CD4-positive, alpha-beta T cell treated with Interleukin-6 at 100 ng/mL for 8 hours (primary cell): Measurements from ENCODE around the gene IFI6.
"Not testable (repeated sequence)": the region's sequence is repeated elsewhere in the genome, so short reads cannot be mapped to it uniquely, and the experiment has no call there.

Source experiments
- DNase-seq: peaks from one replicate; pipeline ENCODE4 v3.0.0-alpha.2; 2020; ENCODE audit warnings: mixed read lengths, low spot score

IFI6 gene

GRCh38 chr1:27628712-27629111 is 43.3 kb downstream of the IFI6 start:
- no peak for DNase-seq

- DNase-seq = not testable (repeated sequence)
Observed at GRCh38 chr1:27627733-27628132, 44.3 kb downstream of the IFI6 start.

GRCh38 chr1:27627061-27627460 is 44.9 kb downstream of the IFI6 start:
- DNase-seq = no peak

GRCh38 chr1:27626031-27626935 is 45.7 kb downstream of the IFI6 start:
- DNase-seq = no peak

- no peak for DNase-seq
Observed at GRCh38 chr1:27624467-27625178, 47.4 kb downstream of the IFI6 start.

GRCh38 chr1:27623327-27624212 is 48.4 kb downstream of the IFI6 start:
- DNase-seq = no peak

GRCh38 chr1:27622828-27623227 is 49.2 kb downstream of the IFI6 start:
- DNase-seq = no peak

GRCh38 chr1:27621051-27621920 is 50.7 kb downstream of the IFI6 start:
- no peak for DNase-seq

GRCh38 chr1:27619782-27620438 is 52.1 kb downstream of the IFI6 start:
- not testable (repeated sequence) for DNase-seq

- peak; percentile 72 for DNase-seq
Observed at GRCh38 chr1:27618341-27619082, 53.5 kb downstream of the IFI6 start.

GRCh38 chr1:27617420-27617819 is 54.6 kb downstream of the IFI6 start:
- DNase-seq = no peak

- no peak for DNase-seq
Observed at GRCh38 chr1:27616441-27616840, 55.6 kb downstream of the IFI6 start.
